ENCODE data around the gene ZNF563. TPM values are rescaled to one million over a fixed set of nuclear protein-coding genes. Genes with fewer than 3 reads are reported as not detected.

Gene ZNF563
- total RNA-seq, 1 donor from 2014 or later, result 3.7 TPM

DNA sequence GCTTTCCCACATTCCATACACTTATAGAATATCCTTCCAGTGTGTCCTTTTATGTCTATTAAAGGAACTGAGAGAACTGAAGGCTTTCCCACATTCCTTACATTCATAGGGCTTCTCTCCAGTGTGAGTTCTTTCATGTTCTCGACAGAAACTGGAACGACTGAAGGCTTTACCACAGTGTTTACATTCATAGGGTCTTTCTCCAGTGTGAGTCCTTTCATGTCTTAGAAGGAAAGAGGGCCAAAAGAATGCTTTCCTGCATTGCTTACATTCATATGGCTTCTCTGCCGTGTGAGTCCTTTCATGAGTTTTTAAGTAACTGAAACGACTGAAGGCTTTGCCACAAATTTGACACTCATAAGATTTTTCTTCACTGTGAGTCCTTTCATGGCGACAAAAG is 61.0 kb downstream of the ZNF563 start:
- TF ChIP-seq, protein P1, sequence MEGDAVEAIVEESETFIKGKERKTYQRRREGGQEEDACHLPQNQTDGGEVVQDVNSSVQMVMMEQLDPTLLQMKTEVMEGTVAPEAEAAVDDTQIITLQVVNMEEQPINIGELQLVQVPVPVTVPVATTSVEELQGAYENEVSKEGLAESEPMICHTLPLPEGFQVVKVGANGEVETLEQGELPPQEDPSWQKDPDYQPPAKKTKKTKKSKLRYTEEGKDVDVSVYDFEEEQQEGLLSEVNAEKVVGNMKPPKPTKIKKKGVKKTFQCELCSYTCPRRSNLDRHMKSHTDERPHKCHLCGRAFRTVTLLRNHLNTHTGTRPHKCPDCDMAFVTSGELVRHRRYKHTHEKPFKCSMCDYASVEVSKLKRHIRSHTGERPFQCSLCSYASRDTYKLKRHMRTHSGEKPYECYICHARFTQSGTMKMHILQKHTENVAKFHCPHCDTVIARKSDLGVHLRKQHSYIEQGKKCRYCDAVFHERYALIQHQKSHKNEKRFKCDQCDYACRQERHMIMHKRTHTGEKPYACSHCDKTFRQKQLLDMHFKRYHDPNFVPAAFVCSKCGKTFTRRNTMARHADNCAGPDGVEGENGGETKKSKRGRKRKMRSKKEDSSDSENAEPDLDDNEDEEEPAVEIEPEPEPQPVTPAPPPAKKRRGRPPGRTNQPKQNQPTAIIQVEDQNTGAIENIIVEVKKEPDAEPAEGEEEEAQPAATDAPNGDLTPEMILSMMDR (IDR thresholded peaks at IDR 0.05; ENCODE audit: insufficient read depth, low read length, poor library complexity, severe bottlenecking), result no peak
- DNase-seq (ENCODE audit: low read depth), result no peak
- Histone ChIP-seq H3K36me3 (ENCODE audit: control insufficient read depth, insufficient read depth, low read length) (peaks cover 2% of the 10 kb centered on the region), H3K27me3 (ENCODE audit: control insufficient read depth, insufficient read depth, low read length) (no peaks in the 10 kb centered on the region), H3K4me3 (ENCODE audit: low read depth, low read length) (no peak overlapping the region)

GRCh38 chr19:12270854-12271253 is 62.6 kb downstream of the ZNF563 start:
- peaks cover 2% of the 10 kb centered on the region for H3K36me3 ChIP-seq (ENCODE audit: control insufficient read depth, insufficient read depth, low read length)

More at GRCh38 chr19:12270854-12271253, 62.6 kb downstream of the ZNF563 start:
- Histone ChIP-seq H3K4me3 (ENCODE audit: low read depth, low read length) (no peak overlapping the region), H3K27me3 (ENCODE audit: control insufficient read depth, insufficient read depth, low read length) (no peaks in the 10 kb centered on the region)
- no peak for DNase-seq (ENCODE audit: low read depth)
- TF ChIP-seq, protein P1 (IDR thresholded peaks at IDR 0.05; ENCODE audit: insufficient read depth, low read length, poor library complexity, severe bottlenecking), result no peak

Other genes with a start within 250 kb of the ZNF563 start
- 2.7 and 4.2 TPM in 2 replicates for gene ZNF20, start 193.3 kb downstream of the ZNF563 start, total RNA-seq
- gene ZNF625, start 176.9 kb downstream of the ZNF563 start, total RNA-seq, result 5.5 and 6.6 TPM in 2 replicates
- gene ZNF136, start 170.5 kb downstream of the ZNF563 start, total RNA-seq, result 4.3 and 5.0 TPM in 2 replicates
- 4.4 and 5.3 TPM in 2 replicates for gene ZNF44, start 38.8 kb downstream of the ZNF563 start, total RNA-seq
- 0.34 and 0.46 TPM in 2 replicates for gene ZNF442, start 32.0 kb upstream of the ZNF563 start, total RNA-seq
- 2.3 and 2.6 TPM in 2 replicates for gene ZNF799, start 67.6 kb upstream of the ZNF563 start, total RNA-seq
- gene ZNF443, start 107.4 kb upstream of the ZNF563 start, total RNA-seq, result 3.4 and 3.6 TPM in 2 replicates
- 0.75 and 2.0 TPM in 2 replicates for gene ZNF709, start 151.2 kb upstream of the ZNF563 start, total RNA-seq
- 4.0 and 7.9 TPM in 2 replicates for gene ZNF564, start 217.8 kb upstream of the ZNF563 start, total RNA-seq

Measured in kidney epithelial cell (primary cell).